Measurements from ENCODE around the gene RPS6KA2. TPM values are rescaled to one million over a fixed set of nuclear protein-coding genes. Genes with fewer than 3 reads are reported as not detected.

RPS6KA2 gene
- total RNA-seq, 3 donors from 2014 or later: 8.6 to 21.3 (median 18.7) TPM

DNA sequence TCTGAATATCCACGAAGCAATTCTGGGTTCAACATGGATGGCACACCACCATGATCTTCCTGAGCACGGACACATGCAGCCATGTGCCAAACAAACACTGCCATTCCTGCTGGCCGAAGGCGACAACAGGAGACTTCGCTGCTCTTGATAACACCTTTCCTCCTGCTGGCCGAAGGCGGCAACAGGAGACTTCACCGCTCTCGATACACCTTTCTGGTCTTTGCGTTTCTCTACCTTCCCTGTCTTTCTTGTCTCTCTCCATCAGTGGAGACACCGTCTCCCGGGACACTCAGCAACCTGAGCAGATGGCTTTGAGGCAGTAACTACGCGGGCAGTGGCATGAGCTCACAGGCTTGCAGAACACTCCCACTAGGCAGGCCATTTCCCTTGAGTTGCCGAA is 189.4 kb downstream of the RPS6KA2 start:
- intact Hi-C loops (cut with DNase I, micrococcal nuclease): no loop called here
- no peaks in the 10 kb centered on the region for H3K36me3 ChIP-seq (ENCODE audit: low read depth)

DNA sequence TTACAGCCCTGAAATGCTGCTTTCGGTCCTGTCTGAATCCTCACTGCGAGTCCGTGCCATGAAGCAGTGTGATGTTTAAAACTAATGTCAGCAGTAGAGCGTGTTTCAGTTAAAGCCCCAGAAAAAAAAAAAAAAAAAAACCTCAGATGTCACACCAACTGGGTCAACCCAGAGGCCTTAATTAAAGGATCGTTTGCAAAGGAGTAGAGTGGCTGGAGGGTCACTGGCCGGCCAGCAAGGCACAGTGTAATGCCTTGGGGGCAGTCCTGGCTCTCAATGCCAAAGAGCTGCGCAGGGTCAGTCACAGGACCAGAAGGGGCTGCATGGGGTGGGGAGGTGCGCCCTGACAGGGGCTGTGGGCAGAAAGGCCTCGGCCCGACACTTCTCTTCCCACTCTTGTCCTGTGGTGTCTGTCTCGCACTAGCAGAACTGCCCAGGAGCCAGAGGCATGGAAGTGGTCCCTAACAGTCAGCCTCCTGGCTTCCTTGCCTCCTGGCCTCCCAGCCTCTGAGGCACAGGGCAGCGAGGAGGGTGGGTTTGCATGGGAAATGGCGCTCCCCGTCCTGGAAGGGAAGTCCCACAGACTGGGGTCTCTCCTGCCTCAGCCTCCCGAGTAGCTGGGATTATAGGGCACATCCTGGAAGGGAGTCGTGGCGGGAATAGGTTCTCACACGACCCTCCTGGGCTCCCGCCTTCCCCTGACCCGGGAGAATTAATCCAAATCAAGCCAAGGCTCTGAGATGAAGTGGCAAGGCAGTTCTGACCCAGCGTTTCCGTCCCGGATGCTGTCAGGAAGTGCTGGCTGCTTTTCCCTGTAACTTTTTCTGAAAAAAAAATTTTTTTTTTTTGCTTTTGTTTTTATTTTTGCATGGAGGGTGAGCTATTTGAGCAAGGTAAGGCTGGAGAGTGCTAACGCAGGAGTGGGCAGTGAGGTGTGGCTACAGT is 190.6 kb downstream of the RPS6KA2 start:
- H3K9me3 ChIP-seq: no peaks in the 10 kb centered on the region
- no peak for ATAC-seq
- TF ChIP-seq, protein P1, sequence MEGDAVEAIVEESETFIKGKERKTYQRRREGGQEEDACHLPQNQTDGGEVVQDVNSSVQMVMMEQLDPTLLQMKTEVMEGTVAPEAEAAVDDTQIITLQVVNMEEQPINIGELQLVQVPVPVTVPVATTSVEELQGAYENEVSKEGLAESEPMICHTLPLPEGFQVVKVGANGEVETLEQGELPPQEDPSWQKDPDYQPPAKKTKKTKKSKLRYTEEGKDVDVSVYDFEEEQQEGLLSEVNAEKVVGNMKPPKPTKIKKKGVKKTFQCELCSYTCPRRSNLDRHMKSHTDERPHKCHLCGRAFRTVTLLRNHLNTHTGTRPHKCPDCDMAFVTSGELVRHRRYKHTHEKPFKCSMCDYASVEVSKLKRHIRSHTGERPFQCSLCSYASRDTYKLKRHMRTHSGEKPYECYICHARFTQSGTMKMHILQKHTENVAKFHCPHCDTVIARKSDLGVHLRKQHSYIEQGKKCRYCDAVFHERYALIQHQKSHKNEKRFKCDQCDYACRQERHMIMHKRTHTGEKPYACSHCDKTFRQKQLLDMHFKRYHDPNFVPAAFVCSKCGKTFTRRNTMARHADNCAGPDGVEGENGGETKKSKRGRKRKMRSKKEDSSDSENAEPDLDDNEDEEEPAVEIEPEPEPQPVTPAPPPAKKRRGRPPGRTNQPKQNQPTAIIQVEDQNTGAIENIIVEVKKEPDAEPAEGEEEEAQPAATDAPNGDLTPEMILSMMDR (IDR thresholded peaks at IDR 0.05): no peak
- H3K4me1 ChIP-seq (ENCODE audit: low read depth): no peaks in the 10 kb centered on the region
- H3K4me3 ChIP-seq: no peak overlapping the region
- intact Hi-C loops (cut with DNase I, micrococcal nuclease): no loop called here
- no peaks in the 10 kb centered on the region for H3K36me3 ChIP-seq (ENCODE audit: low read depth)
- DNase-seq: no peak

More for the DNA sequence above, 189.4 kb downstream of the RPS6KA2 start:
- no peaks in the 10 kb centered on the region for H3K4me1 ChIP-seq (ENCODE audit: low read depth)
- no peaks in the 10 kb centered on the region for H3K9me3 ChIP-seq
- DNase-seq (no peak), ATAC-seq (no peak)
- H3K4me3 ChIP-seq: no peak overlapping the region
- TF ChIP-seq, protein P1 (IDR thresholded peaks at IDR 0.05): no peak

DNA sequence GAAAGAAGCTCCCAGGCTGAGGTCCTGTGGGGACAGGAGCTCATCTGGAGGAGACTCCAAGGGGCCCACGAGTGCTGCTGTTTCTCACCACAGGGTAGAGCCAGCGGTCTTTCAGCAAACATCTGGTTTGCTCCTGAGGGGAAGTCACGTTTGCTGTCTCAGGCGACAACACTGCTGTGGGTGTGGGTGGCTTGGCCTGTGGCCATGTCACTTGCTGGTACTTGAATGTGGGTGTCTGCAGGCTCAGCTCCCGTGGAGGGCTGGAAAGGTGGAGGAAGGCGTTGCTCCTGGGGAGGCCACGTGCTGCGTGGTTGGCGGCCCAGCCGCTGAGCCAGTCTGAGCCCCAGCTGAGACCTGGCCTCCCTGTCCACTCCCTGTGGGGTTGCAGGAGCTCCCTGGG is 191.5 kb downstream of the RPS6KA2 start:
- Histone ChIP-seq H3K9me3 (no peaks in the 10 kb centered on the region), H3K4me1 (ENCODE audit: low read depth) (no peaks in the 10 kb centered on the region), H3K36me3 (ENCODE audit: low read depth) (no peaks in the 10 kb centered on the region), H3K4me3 (no peak overlapping the region)
- DNase-seq (peak in 2 of 3 donors; percentile 29 to 45), ATAC-seq (peak; percentile 64)
- TF ChIP-seq, protein P1 (IDR thresholded peaks at IDR 0.05): no peak
- intact Hi-C loops (cut with DNase I, micrococcal nuclease): no loop called here

DNA sequence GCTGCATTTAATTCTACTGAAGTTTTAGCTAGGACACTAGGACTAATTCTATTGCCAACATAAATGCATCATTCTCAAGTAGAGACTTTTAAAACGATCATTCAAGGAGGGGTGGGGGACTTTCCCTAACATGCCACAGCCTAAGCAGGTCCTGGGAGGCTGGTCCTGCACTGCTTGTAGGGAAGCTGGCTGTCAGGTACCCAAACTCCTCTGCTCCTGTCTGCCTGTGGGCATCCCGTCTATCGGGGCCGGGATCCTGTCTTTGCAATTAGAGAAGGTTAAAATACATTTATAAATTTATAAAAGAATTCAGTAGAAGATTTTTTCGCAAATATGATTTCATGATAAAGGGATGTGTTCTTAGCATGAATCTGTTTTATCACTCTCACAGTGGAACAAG is 192.7 kb downstream of the RPS6KA2 start:
- no peaks in the 10 kb centered on the region for H3K36me3 ChIP-seq (ENCODE audit: low read depth)
- ATAC-seq: no peak
- no peaks in the 10 kb centered on the region for H3K9me3 ChIP-seq
- intact Hi-C loops (cut with DNase I, micrococcal nuclease): no loop called here
- DNase-seq: no peak
- H3K4me1 ChIP-seq (ENCODE audit: low read depth): no peaks in the 10 kb centered on the region
- no peak overlapping the region for H3K4me3 ChIP-seq
- TF ChIP-seq, protein P1 (IDR thresholded peaks at IDR 0.05): no peak

DNA sequence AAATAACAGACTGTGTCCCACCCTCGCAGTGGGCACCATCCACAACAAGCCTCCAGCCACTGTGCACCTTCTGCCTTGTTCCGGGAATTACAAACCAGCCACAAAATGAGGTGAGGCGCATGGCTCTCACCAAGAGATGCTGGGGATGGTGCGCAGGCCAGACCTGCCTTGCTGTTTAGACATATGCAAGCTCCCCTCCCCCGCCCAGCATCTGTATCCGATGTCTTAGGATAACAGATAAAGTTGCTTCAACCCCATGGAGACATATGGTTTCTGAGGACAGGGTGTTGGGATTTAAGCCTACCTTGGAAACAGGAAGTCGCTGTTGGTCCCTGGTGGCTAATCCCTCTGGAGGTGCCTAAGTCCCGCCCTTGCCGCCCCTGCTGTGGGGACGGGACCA is 194.0 kb downstream of the RPS6KA2 start:
- no peak for ATAC-seq
- Histone ChIP-seq H3K36me3 (ENCODE audit: low read depth) (no peaks in the 10 kb centered on the region), H3K9me3 (no peaks in the 10 kb centered on the region), H3K4me3 (no peak overlapping the region), H3K4me1 (ENCODE audit: low read depth) (no peaks in the 10 kb centered on the region)
- intact Hi-C loops (cut with DNase I, micrococcal nuclease): no loop called here
- no peak for DNase-seq
- TF ChIP-seq, protein P1 (IDR thresholded peaks at IDR 0.05): no peak

All from mucosa of descending colon (tissue), 3 donors.